IMR-90 (cell line): ENCODE data around the gene IRAK1. TPM values are rescaled to one million over a fixed set of nuclear protein-coding genes. Genes with fewer than 3 reads are reported as not detected.

Experiments used
- ATAC-seq: fragments of 200-7000 bp; cut with Tn5 transposase; 2 replicates; pipeline ENCODE4 v1.9.1; 2020; ENCODE audit warnings: low read depth, mild to moderate bottlenecking, moderate library complexity
- BruUV-seq: library from RNA; stranded (reverse); fragments of 400-500 nt; replicated peaks from 2 replicates; lab custom pipeline; 2021; lab: Mats Ljungman, UMichigan
- CTCF ChIA-PET: fragments of 300-600 bp; formaldehyde crosslinking; extraction: SDS; loops from one replicate; lab custom pipeline; 2021; ENCODE audit warnings: antibody characterized with exemption; lab: Yijun Ruan, JAX
- POLR2A ChIA-PET: fragments of 300-600 bp; sonication (Branson Sonifier 250); formaldehyde crosslinking; loops from one replicate; lab custom pipeline; 2022; ENCODE audit warnings: antibody characterized with exemption; ENCODE audit not compliant: unreplicated experiment; lab: Charles Lee
- DNase-seq: peaks from one replicate; pipeline ENCODE4 v3.0.0; 2013
- H2AFZ ChIP-seq: replicated peaks from 2 replicates; pipeline ENCODE3; 2013; ENCODE audit warnings: low read length, mild to moderate bottlenecking; ENCODE audit not compliant: poor library complexity
- H2AK5ac ChIP-seq: 2 replicates; pipeline ENCODE4 v1.6.1; 2013; ENCODE audit warnings: low read depth, low read length, inconsistent platforms
- H2AK9ac ChIP-seq: replicated peaks from 2 replicates; pipeline ENCODE3; 2013; ENCODE audit warnings: mild to moderate bottlenecking, low read depth, low read length, moderate library complexity; ENCODE audit not compliant: poor library complexity
- H2BK120ac ChIP-seq: 2 replicates; pipeline ENCODE4 v1.6.1; 2013; ENCODE audit warnings: low read depth, low read length, inconsistent platforms
- H2BK15ac ChIP-seq: 3 replicates; pipeline ENCODE4 v1.6.1; 2013; ENCODE audit warnings: low read depth, low read length, inconsistent platforms
- H2BK20ac ChIP-seq: 2 replicates; pipeline ENCODE4 v1.6.1; 2013; ENCODE audit warnings: low read depth, mild to moderate bottlenecking, inconsistent platforms, low read length, moderate library complexity
- H2BK5ac ChIP-seq: 2 replicates; pipeline ENCODE4 v1.6.1; 2013; ENCODE audit warnings: mild to moderate bottlenecking, low read depth, low read length, inconsistent platforms; ENCODE audit not compliant: poor library complexity, severe bottlenecking
- H3K14ac ChIP-seq: replicated peaks from 2 replicates; pipeline ENCODE4 v1.6.1; 2013; ENCODE audit warnings: low read depth, low read length, inconsistent platforms
- H3K18ac ChIP-seq: 2 replicates; pipeline ENCODE4 v1.6.1; 2013; ENCODE audit warnings: low read depth, low read length, control low read depth
- H3K23ac ChIP-seq: 2 replicates; pipeline ENCODE4 v1.6.1; 2013; ENCODE audit warnings: low read depth, low read length, inconsistent platforms
- H3K27ac ChIP-seq: 2 replicates; pipeline ENCODE4 v1.5.1; 2013; ENCODE audit warnings: mild to moderate bottlenecking, control low read depth, low read length; ENCODE audit not compliant: insufficient read depth
- H3K27me3 ChIP-seq: 2 replicates; pipeline ENCODE4 v1.6.1; 2013; ENCODE audit warnings: low read length; ENCODE audit not compliant: control insufficient read depth, insufficient read depth
- H3K36me3 ChIP-seq: 2 replicates; pipeline ENCODE4 v1.6.1; 2013; ENCODE audit warnings: low read length, mixed read lengths; ENCODE audit not compliant: control insufficient read depth, insufficient read depth
- H3K4ac ChIP-seq: 2 replicates; pipeline ENCODE4 v1.6.1; 2013; ENCODE audit warnings: low read depth, low read length, inconsistent platforms
- H3K4me1 ChIP-seq: 2 replicates; pipeline ENCODE4 v1.6.1; 2013; ENCODE audit warnings: low read length, mixed read lengths; ENCODE audit not compliant: control insufficient read depth, insufficient read depth
- H3K4me2 ChIP-seq: 2 replicates; pipeline ENCODE4 v1.6.1; 2013; ENCODE audit warnings: low read depth, mild to moderate bottlenecking, control low read depth, low read length, moderate library complexity
- H3K4me3 ChIP-seq: 2 replicates; pipeline ENCODE4 v1.5.1; 2013; ENCODE audit warnings: low read depth, mild to moderate bottlenecking, control low read depth, low read length, moderate library complexity; ENCODE audit not compliant: insufficient read depth
- H3K56ac ChIP-seq: 2 replicates; pipeline ENCODE4 v1.6.1; 2013; ENCODE audit warnings: low read length, inconsistent platforms; ENCODE audit not compliant: insufficient read depth; ENCODE audit errors: extremely low read depth
- H3K79me1 ChIP-seq, 2 experiments: 2 replicates each; pipeline ENCODE4 v1.6.1; 2013; ENCODE audit warnings: low read length in 2 of 2, inconsistent platforms in 1 of 2, low read depth in 1 of 2
- H3K9ac ChIP-seq: 2 replicates; pipeline ENCODE4 v1.6.1; 2013; ENCODE audit warnings: low read depth, low read length, control low read depth
- H3K9me1 ChIP-seq: 2 replicates; pipeline ENCODE4 v1.6.1; 2013; ENCODE audit warnings: low read length, inconsistent platforms; ENCODE audit not compliant: insufficient read depth
- H3K9me3 ChIP-seq: 2 replicates; pipeline ENCODE4 v1.6.1; 2013; ENCODE audit warnings: low read length; ENCODE audit not compliant: control insufficient read depth, insufficient read depth
- H4K20me1 ChIP-seq: 2 replicates; pipeline ENCODE4 v1.6.1; 2013; ENCODE audit warnings: low read length, inconsistent platforms; ENCODE audit not compliant: insufficient read depth
- H4K5ac ChIP-seq: 2 replicates; pipeline ENCODE4 v1.6.1; 2013; ENCODE audit warnings: mild to moderate bottlenecking, low read depth, low read length, control low read depth
- H4K8ac ChIP-seq, 2 experiments: 2 replicates each; pipeline ENCODE4 v1.6.1; 2013; ENCODE audit warnings: low read depth in 2 of 2, low read length in 2 of 2, control low read depth in 1 of 2, inconsistent platforms in 1 of 2
- H4K91ac ChIP-seq: 2 replicates; pipeline ENCODE4 v1.6.1; 2013; ENCODE audit warnings: low read depth, low read length, inconsistent platforms; ENCODE audit not compliant: insufficient read depth
- BHLHE40 ChIP-seq: fragments of 150-350 bp; IDR thresholded peaks from 2 replicates; pipeline ENCODE4 v1.6.1; 2016; ENCODE audit warnings: mild to moderate bottlenecking, low read depth, low read length
- POLR2A ChIP-seq: IDR thresholded peaks from 2 replicates; pipeline ENCODE4 v1.6.1; 2012; ENCODE audit warnings: mild to moderate bottlenecking, low read depth, low read length
- WGBS, 2 experiments: methylation state at CpG; one replicate each; pipeline versions ENCODE4 v1.1.5 to v1.1.7; 2013; ENCODE audit warnings: missing lambda C conversion rate in 2 of 2; ENCODE audit not compliant: insufficient read length in 1 of 2; ENCODE audit errors: extremely low coverage in 2 of 2; 5-methylcytosine and 5-hydroxymethylcytosine counted together
- dilution Hi-C: fragments of 300-500 bp; cut with HindIII; formaldehyde crosslinking; loops from one replicate; pipeline ENCODE4 v1.14.3; 2018; ENCODE audit warnings: low sequenced_read_pairs; ENCODE audit not compliant: unreplicated experiment
- in situ Hi-C: fragments of 300-500 bp; cut with MboI; formaldehyde crosslinking; loops from 3 replicates; pipeline ENCODE4 v1.14.3; 2019; ENCODE audit warnings: low sequenced_read_pairs, inconsistent platforms, mixed read lengths
- intact Hi-C: fragments of 100-400 bp; cut with micrococcal nuclease; formaldehyde crosslinking; loops from 2 replicates; pipeline ENCODE4 v1.10.0; 2022
- polyA plus RNA-seq, 3 experiments: library from polyadenylated mRNA; depleted of rRNA; stranded (reverse); fragments of >200 nt; gene quantifications; 2 replicates each; pipeline ENCODE4 v1.2.3, GENCODE V29; 2012; ENCODE audit warnings: low replicate concordance in 1 of 3
- total RNA-seq: library from RNA; depleted of rRNA; stranded (reverse); fragments of >200 nt; gene quantifications from 2 replicates; pipeline ENCODE4 v1.2.3, GENCODE V29; 2012

IRAK1 gene
- total and polyA plus RNA-seq, 2 of the 4 experiments (the other 2 are of a cell fraction): 33.3 to 50.2 TPM

DNA sequence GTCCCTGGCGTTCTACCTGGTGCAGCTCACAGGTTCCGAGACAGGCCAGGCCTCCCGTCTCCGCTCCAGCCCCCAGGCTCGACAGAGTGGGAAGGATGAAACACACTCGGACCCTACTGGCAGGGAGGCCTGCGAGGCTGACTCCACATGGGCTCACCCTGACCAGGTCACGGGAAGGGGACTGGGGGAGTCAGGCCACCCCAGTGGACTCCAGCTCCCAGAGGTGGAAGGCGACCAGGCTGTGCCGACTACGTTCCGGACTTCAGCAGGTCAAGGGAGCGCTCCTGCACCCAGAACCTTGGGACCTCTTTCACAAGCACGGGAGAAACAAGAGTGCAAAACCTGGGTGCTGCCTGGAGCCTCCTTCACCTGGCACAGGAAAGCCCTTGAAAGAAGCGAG, 4.6 kb upstream of the IRAK1 start:
- Histone ChIP-seq H3K4me2 (no peak overlapping the region), H3K4ac (no peak overlapping the region), H3K4me1 (peaks cover 19% of the 10 kb centered on the region), H3K4me3 (no peak overlapping the region), H2BK15ac (no peak overlapping the region), H3K79me1 (peaks cover 2 to 13% of the 10 kb centered on the region in 2 experiments; a peak in 2 of 4 replicates), H2AK5ac (no peak overlapping the region), H4K20me1 (no peaks in the 10 kb centered on the region), H2AFZ (no peak overlapping the region), H3K27ac (no peak overlapping the region), H3K14ac (no peak overlapping the region), H2AK9ac (no peak overlapping the region), H3K9me3 (no peaks in the 10 kb centered on the region), H2BK5ac (no peak overlapping the region), H2BK120ac (no peak overlapping the region), H3K9ac (no peak overlapping the region), H3K9me1 (no peaks in the 10 kb centered on the region), H3K56ac (no peak overlapping the region), H4K8ac (no peak overlapping the region), H3K18ac (no peak overlapping the region), H2BK20ac (no peak overlapping the region), H4K91ac (no peak overlapping the region), H3K23ac (no peak overlapping the region), H3K36me3 (peaks cover 9% of the 10 kb centered on the region), H4K5ac (no peak overlapping the region), H3K27me3 (no peaks in the 10 kb centered on the region; the same call in 1 of the 2 replicates)
- WGBS, 2 experiments: 76% methylated on average over 9 of the region's 15 CpGs; no CpG with 5 or more reads in 1 of the 2 experiments
- CTCF ChIA-PET: no interaction called here
- no peak for DNase-seq
- in situ Hi-C loops: no loop called here
- no peak for ATAC-seq
- TF ChIP-seq BHLHE40: no peak
- no peak for TF ChIP-seq POLR2A
- intact Hi-C loops: no loop called here
- POLR2A ChIA-PET: no interaction called here
- dilution Hi-C loops: no loop called here
- BruUV-seq: no TSS peak
